Astrocyte (in vitro differentiated cells and primary cell): Measurements from ENCODE around the gene PACSIN3.

Source experiments
- EZH2 ChIP-seq: IDR thresholded peaks from 2 replicates; pipeline ENCODE4 v1.6.1; 2012; ENCODE audit warnings: mild to moderate bottlenecking, low read length, inconsistent platforms; ENCODE audit not compliant: insufficient read depth
- TF ChIP-seq, protein P1 (sequence below): IDR thresholded peaks from 2 replicates; pipeline ENCODE4 v1.5.1; 2011; ENCODE audit warnings: low read depth, mild to moderate bottlenecking, inconsistent platforms, low read length, moderate library complexity; ENCODE audit not compliant: insufficient read depth

DNA sequence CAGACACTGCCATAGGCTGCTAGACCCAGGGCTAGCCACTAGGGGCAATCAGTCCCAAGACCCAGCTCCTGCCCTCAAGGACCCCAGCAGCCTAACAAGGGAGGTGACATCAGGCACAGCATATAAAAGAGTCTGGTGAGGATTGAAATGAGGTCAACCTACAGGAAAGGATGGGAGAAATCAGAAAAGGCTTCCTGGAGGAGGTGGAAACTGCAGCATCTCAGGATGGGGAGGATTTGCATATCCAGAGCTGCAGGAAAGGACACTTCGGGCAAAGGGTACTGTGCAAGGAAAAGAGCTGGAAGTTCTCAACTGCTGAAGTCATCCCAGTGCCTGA is 6.6 kb downstream of the PACSIN3 start:
- TF ChIP-seq, protein P1, sequence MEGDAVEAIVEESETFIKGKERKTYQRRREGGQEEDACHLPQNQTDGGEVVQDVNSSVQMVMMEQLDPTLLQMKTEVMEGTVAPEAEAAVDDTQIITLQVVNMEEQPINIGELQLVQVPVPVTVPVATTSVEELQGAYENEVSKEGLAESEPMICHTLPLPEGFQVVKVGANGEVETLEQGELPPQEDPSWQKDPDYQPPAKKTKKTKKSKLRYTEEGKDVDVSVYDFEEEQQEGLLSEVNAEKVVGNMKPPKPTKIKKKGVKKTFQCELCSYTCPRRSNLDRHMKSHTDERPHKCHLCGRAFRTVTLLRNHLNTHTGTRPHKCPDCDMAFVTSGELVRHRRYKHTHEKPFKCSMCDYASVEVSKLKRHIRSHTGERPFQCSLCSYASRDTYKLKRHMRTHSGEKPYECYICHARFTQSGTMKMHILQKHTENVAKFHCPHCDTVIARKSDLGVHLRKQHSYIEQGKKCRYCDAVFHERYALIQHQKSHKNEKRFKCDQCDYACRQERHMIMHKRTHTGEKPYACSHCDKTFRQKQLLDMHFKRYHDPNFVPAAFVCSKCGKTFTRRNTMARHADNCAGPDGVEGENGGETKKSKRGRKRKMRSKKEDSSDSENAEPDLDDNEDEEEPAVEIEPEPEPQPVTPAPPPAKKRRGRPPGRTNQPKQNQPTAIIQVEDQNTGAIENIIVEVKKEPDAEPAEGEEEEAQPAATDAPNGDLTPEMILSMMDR = peak; percentile 62
- TF ChIP-seq EZH2 = no peak
